ENCODE results near the gene CDC42BPB.

- TF ChIP-seq, protein P1, sequence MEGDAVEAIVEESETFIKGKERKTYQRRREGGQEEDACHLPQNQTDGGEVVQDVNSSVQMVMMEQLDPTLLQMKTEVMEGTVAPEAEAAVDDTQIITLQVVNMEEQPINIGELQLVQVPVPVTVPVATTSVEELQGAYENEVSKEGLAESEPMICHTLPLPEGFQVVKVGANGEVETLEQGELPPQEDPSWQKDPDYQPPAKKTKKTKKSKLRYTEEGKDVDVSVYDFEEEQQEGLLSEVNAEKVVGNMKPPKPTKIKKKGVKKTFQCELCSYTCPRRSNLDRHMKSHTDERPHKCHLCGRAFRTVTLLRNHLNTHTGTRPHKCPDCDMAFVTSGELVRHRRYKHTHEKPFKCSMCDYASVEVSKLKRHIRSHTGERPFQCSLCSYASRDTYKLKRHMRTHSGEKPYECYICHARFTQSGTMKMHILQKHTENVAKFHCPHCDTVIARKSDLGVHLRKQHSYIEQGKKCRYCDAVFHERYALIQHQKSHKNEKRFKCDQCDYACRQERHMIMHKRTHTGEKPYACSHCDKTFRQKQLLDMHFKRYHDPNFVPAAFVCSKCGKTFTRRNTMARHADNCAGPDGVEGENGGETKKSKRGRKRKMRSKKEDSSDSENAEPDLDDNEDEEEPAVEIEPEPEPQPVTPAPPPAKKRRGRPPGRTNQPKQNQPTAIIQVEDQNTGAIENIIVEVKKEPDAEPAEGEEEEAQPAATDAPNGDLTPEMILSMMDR (IDR thresholded peaks at IDR 0.05) = no peak
- TF ChIP-seq POLR2A (IDR thresholded peaks at IDR 0.05) = no peak
- TF ChIP-seq POLR2AphosphoS5 (IDR thresholded peaks at IDR 0.05; ENCODE audit: insufficient read depth in 1 of 2, low read depth in 1 of 2) = no peak
Observed at GRCh38 chr14:102975662-102976061, 81.7 kb downstream of the CDC42BPB start.

All from vagina (tissue), 2 donors.